Activated CD4-positive, alpha-beta memory T cell treated with anti-CD3 and anti-CD28 coated beads, Interleukin-2, amount 10 ng/mL, durations not matched to agents 7 days and 5 days (primary cell): ENCODE results near the gene HMX3. TPM values are rescaled to one million over a fixed set of nuclear protein-coding genes. Genes with fewer than 3 reads are reported as not detected.

Source experiments
- CTCF ChIA-PET: fragments of 350-600 bp; sonication (Branson Sonifier 250); formaldehyde crosslinking; loops from one replicate; lab custom pipeline; 2021; ENCODE audit warnings: antibody characterized with exemption, inconsistent platforms; lab: Charles Lee
- POLR2A ChIA-PET: fragments of 350-600 bp; sonication (Branson Sonifier 250); formaldehyde crosslinking; loops from one replicate; lab custom pipeline; 2021; ENCODE audit warnings: antibody characterized with exemption; lab: Charles Lee
- DNase-seq: peaks from one replicate; pipeline ENCODE4 v3.0.0-alpha.2; 2020
- H3K27ac Mint-ChIP-seq: one replicate; pipeline ENCODE4 v1.8.0; 2021; ENCODE audit warnings: mild to moderate bottlenecking, mixed read lengths
- H3K27me3 Mint-ChIP-seq: one replicate; pipeline ENCODE4 v1.8.0; 2021; ENCODE audit warnings: mixed read lengths
- H3K36me3 Mint-ChIP-seq: one replicate; pipeline ENCODE4 v1.8.0; 2021; ENCODE audit warnings: low read depth, mixed read lengths
- H3K4me1 Mint-ChIP-seq: one replicate; pipeline ENCODE4 v1.8.0; 2021; ENCODE audit warnings: mixed read lengths
- H3K4me3 Mint-ChIP-seq: one replicate; pipeline ENCODE4 v1.8.0; 2021; ENCODE audit warnings: mild to moderate bottlenecking, mixed read lengths
- H3K9me3 Mint-ChIP-seq: one replicate; pipeline ENCODE4 v1.8.0; 2021; ENCODE audit warnings: mixed read lengths
- total RNA-seq, 2 experiments: library from RNA; stranded (reverse); gene quantifications; one replicate each; pipeline ENCODE4 v1.2.3, GENCODE V29; 2021

The HMX3 gene
- total RNA-seq, 2 experiments from 2014 or later = not detected

GRCh38 chr10:123139165-123139520, 3.4 kb downstream of the HMX3 start:
- no peak overlapping the region for H3K4me3 Mint-ChIP-seq

DNA sequence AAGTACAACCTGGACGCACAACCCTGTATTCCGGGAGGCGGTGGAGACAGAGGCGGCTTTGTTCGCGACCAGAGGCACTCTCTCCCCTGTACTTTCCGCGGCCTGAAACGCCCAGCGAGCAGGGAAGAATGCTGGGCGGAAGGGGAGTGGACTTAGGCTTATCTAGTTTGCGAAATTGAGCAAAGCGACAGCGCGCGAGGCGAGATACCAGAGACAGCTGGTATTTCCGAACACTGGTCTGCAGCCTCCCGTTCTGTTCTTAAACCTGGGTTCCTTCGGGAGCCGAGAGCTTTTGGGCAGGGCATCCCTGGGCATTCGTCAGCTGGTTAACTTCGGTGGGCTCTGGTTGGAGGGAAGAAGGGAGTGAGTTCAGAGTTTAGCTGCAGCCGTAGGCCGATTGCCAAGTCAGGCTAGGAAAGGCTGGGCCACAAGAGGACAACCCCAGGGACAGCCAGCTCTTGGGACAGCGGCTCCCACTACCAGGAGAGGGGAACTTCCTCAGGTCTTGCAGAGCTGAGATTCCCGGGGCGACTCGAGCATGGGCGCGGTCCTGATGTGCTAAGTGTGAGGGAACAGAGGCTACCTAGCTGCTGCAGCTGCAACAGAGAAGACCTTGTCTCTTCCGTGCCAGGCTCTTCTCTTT, 3.9 kb downstream of the HMX3 start:
- CTCF ChIA-PET = interaction anchor here (1.8 to 3.7 kb wide), 2 partner anchors 11 to 14 kb away, joined by 4 to 21 read pairs; partner anchors contain the start of gene BUB3
- H3K4me3 Mint-ChIP-seq = no peak overlapping the region
- H3K36me3 Mint-ChIP-seq = peaks cover 11% of the 10 kb centered on the region
- H3K27me3 Mint-ChIP-seq = peaks cover 82% of the 10 kb centered on the region
- DNase-seq = no peak
- peaks cover 32% of the 10 kb centered on the region for H3K4me1 Mint-ChIP-seq
- H3K27ac Mint-ChIP-seq = no peak overlapping the region
- POLR2A ChIA-PET = interaction anchor here (1.4 to 3.7 kb wide), 2 partner anchors 11 to 14 kb away, joined by 5 to 27 read pairs; partner anchors contain the start of gene BUB3
- H3K9me3 Mint-ChIP-seq = no peaks in the 10 kb centered on the region

More at GRCh38 chr10:123139165-123139520, 3.4 kb downstream of the HMX3 start:
- POLR2A ChIA-PET = interaction anchor here (3.7 kb wide), 1 partner anchor 12 kb away, joined by 27 read pairs; no protein-coding TSS in a partner anchor
- peaks cover 82% of the 10 kb centered on the region for H3K27me3 Mint-ChIP-seq
- peaks cover 32% of the 10 kb centered on the region for H3K4me1 Mint-ChIP-seq
- CTCF ChIA-PET = interaction anchor here (0.7 to 3.7 kb wide), 2 partner anchors 11 to 378 kb away, joined by 3 to 21 read pairs; no protein-coding TSS in a partner anchor
- no peak overlapping the region for H3K27ac Mint-ChIP-seq
- H3K36me3 Mint-ChIP-seq = peaks cover 11% of the 10 kb centered on the region
- no peaks in the 10 kb centered on the region for H3K9me3 Mint-ChIP-seq
- no peak for DNase-seq

DNA sequence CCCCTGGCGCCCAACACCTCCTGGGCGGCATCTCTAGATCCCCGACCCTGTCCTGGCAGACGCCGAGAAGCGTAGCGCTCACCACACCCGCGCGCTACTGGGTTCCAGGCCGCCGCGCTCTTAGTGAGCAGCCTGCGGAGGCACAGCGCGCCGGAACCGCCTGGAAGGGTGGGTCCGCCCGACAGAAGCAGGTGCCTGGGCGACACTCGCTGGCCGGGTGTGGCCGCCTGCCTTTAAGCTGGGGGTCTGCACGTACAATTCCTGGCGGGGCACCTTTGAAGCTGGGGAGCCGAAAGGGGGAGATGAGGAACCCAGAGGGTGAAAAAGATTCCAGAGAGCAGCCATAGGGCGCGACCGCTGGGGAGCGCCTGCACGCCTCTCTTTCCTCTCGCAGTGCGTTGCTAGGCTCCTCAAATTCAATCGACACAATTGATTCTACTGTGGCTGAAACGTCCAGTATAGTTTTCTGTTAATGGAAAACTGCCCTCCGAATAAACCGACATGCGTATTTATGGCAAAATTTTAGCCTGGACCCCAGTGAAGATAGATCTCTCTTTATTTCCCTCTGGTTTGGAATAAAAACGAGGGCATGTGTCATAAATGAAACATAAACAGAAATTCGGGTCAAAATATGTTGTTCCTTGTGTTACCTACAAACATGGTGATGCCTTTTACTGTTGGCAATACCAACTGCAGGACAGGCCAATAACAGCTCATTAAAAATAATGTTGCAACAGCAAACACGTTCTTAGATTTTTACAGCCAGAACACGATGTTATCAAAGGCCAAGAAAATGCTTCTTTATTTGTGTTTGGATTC, 4.6 kb downstream of the HMX3 start:
- H3K4me3 Mint-ChIP-seq = no peak overlapping the region
- POLR2A ChIA-PET = interaction anchor here (1.4 to 3.7 kb wide), 2 partner anchors 10 to 14 kb away, joined by 5 to 27 read pairs; partner anchors contain the start of gene BUB3
- peaks cover 39% of the 10 kb centered on the region for H3K4me1 Mint-ChIP-seq
- no peaks in the 10 kb centered on the region for H3K9me3 Mint-ChIP-seq
- CTCF ChIA-PET = interaction anchor here (1.8 to 3.7 kb wide), 2 partner anchors 10 to 13 kb away, joined by 4 to 21 read pairs; partner anchors contain the start of gene BUB3
- H3K27ac Mint-ChIP-seq = no peak overlapping the region
- DNase-seq = no peak
- H3K27me3 Mint-ChIP-seq = peaks cover 86% of the 10 kb centered on the region
- H3K36me3 Mint-ChIP-seq = peaks cover 11% of the 10 kb centered on the region

DNA sequence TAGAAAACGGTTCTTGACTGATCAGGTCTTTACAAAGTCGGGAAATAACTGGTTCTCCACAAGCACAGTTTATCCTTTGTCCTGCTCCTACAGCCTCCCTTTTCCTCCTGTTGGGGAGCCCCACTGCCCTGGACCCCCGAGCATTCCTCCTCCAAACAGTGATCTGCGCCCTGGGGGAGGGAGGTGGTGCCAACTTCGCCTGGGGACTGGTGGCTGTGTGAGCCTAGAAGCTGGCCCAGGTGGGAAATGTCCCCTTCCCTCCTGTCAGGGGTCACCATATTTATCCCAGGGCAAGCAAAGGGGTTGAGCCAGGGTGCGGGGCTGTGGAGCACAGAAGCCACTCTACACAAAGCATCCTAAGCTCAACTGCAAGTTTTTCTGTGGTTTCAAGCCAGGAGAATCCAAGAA, 5.2 kb downstream of the HMX3 start:
- no peak overlapping the region for H3K27ac Mint-ChIP-seq
- ChIA-PET CTCF (interaction anchor here (1.8 to 3.7 kb wide), 2 partner anchors 9 to 13 kb away, joined by 4 to 21 read pairs; partner anchors contain the start of gene BUB3), POLR2A (interaction anchor here (0.7 to 3.7 kb wide), 3 partner anchors 10 to 13 kb away, joined by 3 to 27 read pairs (median 5); partner anchors contain the start of gene BUB3)
- H3K36me3 Mint-ChIP-seq = peaks cover 11% of the 10 kb centered on the region
- peaks cover 44% of the 10 kb centered on the region for H3K4me1 Mint-ChIP-seq
- peaks cover 91% of the 10 kb centered on the region for H3K27me3 Mint-ChIP-seq
- DNase-seq = no peak
- H3K9me3 Mint-ChIP-seq = no peaks in the 10 kb centered on the region
- no peak overlapping the region for H3K4me3 Mint-ChIP-seq

GRCh38 chr10:123141791-123142700, 6.3 kb downstream of the HMX3 start:
- ChIA-PET POLR2A (interaction anchor here (0.7 to 3.7 kb wide), 3 partner anchors 9 to 13 kb away, joined by 3 to 27 read pairs (median 4); partner anchors contain the start of gene BUB3), CTCF (interaction anchor here (3.7 kb wide), 1 partner anchor 8 kb away, joined by 21 read pairs; no protein-coding TSS in a partner anchor)
- H3K27me3 Mint-ChIP-seq = peaks cover 90% of the 10 kb centered on the region
- no peaks in the 10 kb centered on the region for H3K9me3 Mint-ChIP-seq
- H3K27ac Mint-ChIP-seq = no peak overlapping the region
- H3K4me1 Mint-ChIP-seq = peaks cover 43% of the 10 kb centered on the region
- no peak overlapping the region for H3K4me3 Mint-ChIP-seq
- DNase-seq = no peak
- peaks cover 13% of the 10 kb centered on the region for H3K36me3 Mint-ChIP-seq

GRCh38 chr10:123142701-123143161, 7.0 kb downstream of the HMX3 start:
- CTCF ChIA-PET = no interaction called here
- Mint-ChIP-seq H3K27me3 (peaks cover 90% of the 10 kb centered on the region), H3K36me3 (peaks cover 14% of the 10 kb centered on the region), H3K27ac (no peak overlapping the region), H3K9me3 (no peaks in the 10 kb centered on the region), H3K4me1 (peaks cover 45% of the 10 kb centered on the region), H3K4me3 (no peak overlapping the region)
- POLR2A ChIA-PET = interaction anchor here (1.2 kb wide), 1 partner anchor 13 kb away, joined by 4 read pairs; no protein-coding TSS in a partner anchor
- DNase-seq = no peak

- H3K4me1 Mint-ChIP-seq = peaks cover 45% of the 10 kb centered on the region
Observed at GRCh38 chr10:123143162-123143824, 7.5 kb downstream of the HMX3 start.

DNA sequence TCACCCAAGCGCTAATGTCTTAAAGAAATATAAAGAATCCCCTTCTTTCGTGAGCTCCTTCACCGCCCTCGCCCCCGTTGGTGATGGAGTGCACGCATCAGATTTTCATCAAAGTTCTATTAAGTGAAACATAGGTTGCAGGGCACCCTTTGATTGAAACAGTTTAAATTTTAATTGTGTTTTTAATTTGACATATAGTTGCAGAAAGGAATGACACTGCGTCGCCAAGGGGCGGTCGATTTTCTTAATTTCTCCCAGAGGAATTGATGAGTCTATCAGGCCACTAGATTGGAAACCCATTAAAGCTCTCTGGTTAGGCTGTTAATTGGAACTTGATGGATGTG, 8.0 kb downstream of the HMX3 start:
- no peaks in the 10 kb centered on the region for H3K9me3 Mint-ChIP-seq
- ChIA-PET POLR2A (interaction anchor here (2.7 kb wide), 1 partner anchor 10 kb away, joined by 14 read pairs; the partner anchor contains the start of gene BUB3), CTCF (no interaction called here)
- H3K27ac Mint-ChIP-seq = no peak overlapping the region
- H3K27me3 Mint-ChIP-seq = peaks cover 85% of the 10 kb centered on the region
- H3K4me1 Mint-ChIP-seq = peaks cover 44% of the 10 kb centered on the region
- no peak for DNase-seq
- H3K4me3 Mint-ChIP-seq = no peak overlapping the region
- peaks cover 14% of the 10 kb centered on the region for H3K36me3 Mint-ChIP-seq

More at GRCh38 chr10:123143162-123143824, 7.5 kb downstream of the HMX3 start:
- Mint-ChIP-seq H3K27ac (peak overlapping the region; percentile 14), H3K27me3 (peaks cover 87% of the 10 kb centered on the region), H3K4me3 (no peak overlapping the region), H3K36me3 (peaks cover 14% of the 10 kb centered on the region), H3K9me3 (no peaks in the 10 kb centered on the region)
- DNase-seq = no peak
- CTCF ChIA-PET = no interaction called here
- POLR2A ChIA-PET = interaction anchor here (1.2 to 2.7 kb wide), 2 partner anchors 11 to 12 kb away, joined by 4 to 14 read pairs; partner anchors contain the start of gene BUB3

- H3K27me3 Mint-ChIP-seq = peaks cover 83% of the 10 kb centered on the region
- H3K9me3 Mint-ChIP-seq = no peaks in the 10 kb centered on the region
- ChIA-PET CTCF (interaction anchor here (1.1 to 1.4 kb wide), 2 partner anchors 9 to 283 kb away, joined by 3 read pairs; partner anchors contain the start of gene BUB3), POLR2A (interaction anchor here (0.9 to 2.7 kb wide), 2 partner anchors 9 to 10 kb away, joined by 4 to 14 read pairs; partner anchors contain the start of gene BUB3)
- H3K4me1 Mint-ChIP-seq = peaks cover 44% of the 10 kb centered on the region
- peaks cover 15% of the 10 kb centered on the region for H3K36me3 Mint-ChIP-seq
- DNase-seq = no peak
- H3K4me3 Mint-ChIP-seq = no peak overlapping the region
- peak overlapping the region; percentile 18 for H3K27ac Mint-ChIP-seq
Observed at GRCh38 chr10:123144697-123145541, 9.1 kb downstream of the HMX3 start.

DNA sequence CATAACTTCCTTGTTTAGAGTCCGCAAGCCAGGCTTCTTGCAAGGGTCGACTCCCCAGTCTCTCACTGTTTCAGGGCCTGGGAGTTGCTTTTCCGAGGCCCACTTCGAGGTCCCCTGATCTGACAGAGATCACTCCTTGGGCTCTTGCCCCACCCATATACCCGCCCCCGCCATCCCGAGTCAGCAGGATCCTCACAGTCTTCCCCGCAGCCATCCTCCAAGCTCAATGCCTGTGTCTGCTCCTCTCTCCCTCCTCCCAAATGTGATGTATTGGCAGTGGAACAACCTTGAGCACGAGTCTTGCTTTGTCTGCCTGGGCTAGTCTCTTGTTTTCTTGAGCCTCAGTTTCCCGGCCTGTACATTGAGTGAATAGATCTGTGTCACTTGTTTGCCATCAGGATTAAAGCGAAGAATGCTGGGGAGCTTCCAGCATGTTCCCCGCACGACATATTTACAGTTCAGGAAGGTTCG, 9.8 kb downstream of the HMX3 start:
- Mint-ChIP-seq H3K4me1 (peaks cover 46% of the 10 kb centered on the region), H3K27ac (no peak overlapping the region), H3K36me3 (peaks cover 15% of the 10 kb centered on the region), H3K4me3 (no peak overlapping the region), H3K27me3 (peaks cover 81% of the 10 kb centered on the region), H3K9me3 (no peaks in the 10 kb centered on the region)
- CTCF ChIA-PET = interaction anchor here (1.4 kb wide), 1 partner anchor 8 kb away, joined by 3 read pairs; the partner anchor contains the start of gene BUB3
- no peak for DNase-seq
- POLR2A ChIA-PET = interaction anchor here (0.9 to 2.7 kb wide), 2 partner anchors 8 to 11 kb away, joined by 4 to 14 read pairs; partner anchors contain the start of gene BUB3
